Fibroblast of peridontal ligament (primary cell): ENCODE data around the gene BECN2.
A peak's percentile ranks its signal among the peaks of the same experiment; 100 is the strongest.
"Not testable (repeated sequence)": the region's sequence is repeated elsewhere in the genome, so short reads cannot be mapped to it uniquely, and the experiment has no call there.

Source experiments
- DNase-seq: peaks from one replicate; pipeline ENCODE4 v3.0.0-alpha.2; 2010; ENCODE audit errors: extremely low read depth

Gene BECN2

DNA sequence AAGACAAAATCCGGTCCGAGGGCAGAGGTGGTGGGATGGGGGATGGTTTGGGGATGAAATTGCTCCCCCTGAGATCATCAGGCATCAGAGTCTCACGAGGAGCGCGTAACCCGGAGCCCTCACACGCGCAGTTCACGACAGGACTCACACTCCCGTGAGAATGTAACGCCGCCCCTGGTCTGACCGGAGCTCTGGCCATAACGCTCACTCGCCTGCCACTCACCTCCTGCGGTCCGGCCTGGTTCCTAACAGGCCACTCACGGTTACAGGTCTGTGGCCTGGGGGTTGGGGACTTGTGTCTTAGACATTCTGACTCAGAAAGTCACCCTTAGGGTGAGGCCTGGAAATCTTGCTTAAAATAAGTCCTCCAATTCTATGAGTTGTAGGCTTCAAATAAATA is 21.5 kb downstream of the BECN2 start:
- no peak for DNase-seq

DNA sequence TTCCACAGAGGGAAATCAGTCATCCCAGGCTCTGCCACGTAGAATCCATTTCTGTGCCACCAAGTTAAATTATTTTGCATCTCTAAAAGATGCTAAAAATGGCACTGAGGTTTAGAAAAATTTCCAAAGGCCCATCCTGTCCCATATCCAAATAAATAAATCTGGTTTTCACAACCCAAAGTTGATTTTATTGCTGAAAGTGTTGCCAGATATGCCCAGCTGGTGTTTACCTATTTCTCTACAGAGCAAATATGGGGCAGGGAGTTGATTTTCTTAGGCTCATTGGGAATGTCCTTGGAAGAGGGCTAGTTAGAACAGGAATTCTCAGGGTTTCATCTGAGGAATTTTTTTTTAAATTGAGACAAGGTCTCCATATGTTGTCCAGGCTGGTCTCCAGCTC is 22.4 kb downstream of the BECN2 start:
- no peak for DNase-seq

DNA sequence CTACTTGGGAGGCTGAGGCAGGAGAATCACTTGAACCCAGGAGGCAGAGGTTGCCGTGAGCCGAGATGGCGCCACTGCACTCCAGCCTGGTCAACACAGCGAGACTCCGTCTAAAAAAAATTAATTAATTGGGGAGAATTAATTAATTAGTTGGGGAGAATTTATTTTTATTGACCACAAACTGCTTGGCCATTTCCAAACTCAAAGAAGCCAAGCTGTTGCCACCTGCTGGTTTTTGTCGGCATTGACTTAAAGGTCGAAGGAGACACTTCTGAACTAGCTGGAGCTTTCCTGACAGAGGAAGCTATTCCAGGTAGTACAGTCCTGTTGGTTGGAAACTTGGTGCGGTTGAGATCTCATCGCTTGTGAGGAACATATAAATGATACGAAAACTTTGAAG is 28.2 kb downstream of the BECN2 start:
- peak; percentile 50 for DNase-seq

DNA sequence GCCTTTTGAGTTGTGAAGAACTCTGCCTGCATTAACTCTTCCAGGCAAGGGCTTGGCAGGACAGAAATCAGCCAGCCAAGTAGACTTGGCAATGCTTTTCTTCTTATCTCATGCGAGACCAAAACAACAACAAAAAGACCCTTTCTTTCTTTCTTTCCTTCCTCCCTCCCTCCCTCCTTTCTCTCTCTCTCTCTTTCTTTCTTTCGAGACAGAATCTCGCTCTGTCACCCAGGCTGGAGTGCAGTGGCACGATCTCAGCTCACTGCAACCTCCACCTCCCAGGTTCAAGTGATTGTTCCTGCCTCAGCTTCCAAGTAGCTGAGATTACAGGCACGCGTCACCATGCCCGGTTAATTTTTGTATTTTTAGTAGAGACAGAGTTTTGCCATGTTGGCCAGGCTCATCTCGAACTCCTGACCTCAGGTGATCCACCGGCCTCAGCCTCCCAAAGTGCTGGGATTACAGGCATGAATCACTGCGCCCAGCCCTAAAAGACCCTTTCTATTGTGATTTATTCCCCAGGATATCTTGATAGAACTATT is 30.9 kb downstream of the BECN2 start:
- DNase-seq, result not testable (repeated sequence)

DNA sequence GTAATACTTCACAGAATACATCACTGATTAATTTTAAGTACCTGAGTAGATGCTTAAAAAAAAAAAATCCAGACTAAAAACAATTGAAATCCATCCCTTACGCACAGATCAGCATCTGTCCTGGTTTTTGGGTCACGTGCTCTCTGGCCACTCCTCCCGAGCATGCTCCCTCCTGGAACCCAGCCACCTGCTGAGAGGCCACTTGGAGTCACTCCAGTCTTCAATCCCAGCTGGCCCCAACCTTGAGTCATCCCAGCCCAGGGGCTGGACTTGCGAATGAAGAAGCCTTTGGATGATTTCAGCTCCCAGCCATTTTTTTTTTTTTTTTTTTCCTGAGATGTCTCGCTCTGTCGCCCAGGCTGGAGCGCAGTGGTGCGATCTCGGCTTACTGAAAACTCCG is 32.5 kb downstream of the BECN2 start:
- DNase-seq, result peak; percentile 56

DNA sequence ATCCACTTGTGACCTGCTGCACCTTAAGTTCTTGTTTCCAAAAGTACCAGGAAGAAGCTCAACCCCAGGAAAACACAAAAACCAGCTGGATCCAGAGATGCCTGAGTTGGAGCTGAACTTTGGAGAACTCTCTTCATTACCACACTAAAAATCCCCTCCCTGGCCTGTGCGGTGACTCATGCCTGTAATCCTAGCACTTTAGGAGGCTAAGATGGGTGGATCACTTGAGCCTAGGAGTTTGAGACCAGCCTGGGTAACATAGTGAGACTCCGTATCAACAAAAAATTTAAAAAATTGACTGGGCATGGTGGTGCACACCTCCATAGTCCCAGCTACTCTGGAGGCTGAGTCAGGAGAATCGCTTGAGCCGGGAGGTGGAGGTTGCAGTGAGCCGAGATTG is 35.2 kb downstream of the BECN2 start:
- DNase-seq, result no peak

DNA sequence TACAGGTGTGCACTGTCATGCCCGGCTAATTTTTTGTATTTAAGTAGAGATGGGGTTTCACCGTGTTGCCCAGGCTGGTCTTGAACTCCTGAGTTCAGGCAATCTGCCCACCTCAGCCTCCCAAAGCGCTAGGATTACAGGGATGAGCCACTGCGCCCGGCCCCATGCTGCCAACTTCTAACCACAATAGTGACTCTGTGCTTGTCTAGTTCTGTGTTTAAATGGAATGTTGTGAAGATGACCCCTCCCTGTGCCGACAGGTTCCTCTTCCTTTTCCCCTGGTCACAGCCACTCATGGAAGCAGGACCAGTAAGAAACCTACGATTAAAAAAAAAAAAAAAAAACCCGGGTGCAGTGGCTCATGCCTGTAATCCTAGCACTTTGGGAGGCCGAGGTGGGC is 36.6 kb downstream of the BECN2 start:
- no peak for DNase-seq

DNA sequence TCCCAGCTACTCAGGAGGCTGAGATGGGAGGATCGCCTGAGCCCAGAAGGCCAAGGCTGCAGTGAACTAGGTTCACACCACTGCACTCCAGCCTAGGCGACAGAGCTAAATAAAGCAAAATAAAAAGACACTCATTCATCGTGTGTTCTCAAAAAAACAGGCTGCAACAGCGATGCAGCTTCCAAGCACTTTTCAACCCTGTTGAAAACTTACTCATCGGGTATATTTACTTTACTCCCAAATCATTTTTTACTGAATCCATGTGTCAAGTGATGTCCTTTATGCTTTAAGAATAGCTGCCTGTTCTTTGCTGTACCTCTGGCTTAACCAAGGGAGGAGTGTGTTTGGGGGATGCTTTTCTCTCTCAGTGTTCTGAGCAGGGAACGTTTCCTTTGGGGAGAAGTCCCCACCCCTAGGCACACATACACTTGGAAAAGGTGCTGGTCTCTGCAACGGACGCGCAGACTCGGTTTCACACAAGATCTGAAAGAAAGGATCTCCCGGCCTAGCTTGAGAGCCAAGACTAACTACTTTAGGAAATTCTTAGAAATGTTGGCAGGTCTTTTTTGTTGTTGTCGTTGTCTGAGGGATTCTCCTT is 39.9 kb downstream of the BECN2 start:
- DNase-seq, result no peak

DNA sequence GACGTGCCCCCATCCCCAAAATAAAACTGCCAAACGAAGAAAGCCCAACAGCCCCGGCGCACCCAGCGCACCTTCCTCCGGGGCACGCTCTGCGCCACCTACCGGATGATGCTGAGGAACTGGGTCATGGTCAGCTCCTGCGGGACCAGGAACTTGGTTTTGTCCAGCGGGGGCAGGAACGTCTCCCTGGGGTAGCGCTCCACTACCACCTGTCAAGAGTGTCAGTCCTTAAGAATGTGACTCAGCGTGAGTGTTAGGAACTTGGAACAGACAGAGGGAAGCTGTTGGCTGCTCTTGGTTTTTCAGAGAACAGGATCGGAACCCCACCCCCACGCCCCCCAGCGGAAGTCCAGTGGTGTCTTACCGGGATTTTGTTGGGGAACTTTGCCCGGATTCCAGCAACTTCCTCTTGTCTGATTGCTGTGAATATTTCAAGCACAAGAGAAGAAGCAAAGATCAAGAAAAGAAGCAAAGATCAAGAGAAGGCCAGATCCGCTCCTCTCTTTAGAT is 40.9 kb downstream of the BECN2 start:
- peak; percentile 65 for DNase-seq

DNA sequence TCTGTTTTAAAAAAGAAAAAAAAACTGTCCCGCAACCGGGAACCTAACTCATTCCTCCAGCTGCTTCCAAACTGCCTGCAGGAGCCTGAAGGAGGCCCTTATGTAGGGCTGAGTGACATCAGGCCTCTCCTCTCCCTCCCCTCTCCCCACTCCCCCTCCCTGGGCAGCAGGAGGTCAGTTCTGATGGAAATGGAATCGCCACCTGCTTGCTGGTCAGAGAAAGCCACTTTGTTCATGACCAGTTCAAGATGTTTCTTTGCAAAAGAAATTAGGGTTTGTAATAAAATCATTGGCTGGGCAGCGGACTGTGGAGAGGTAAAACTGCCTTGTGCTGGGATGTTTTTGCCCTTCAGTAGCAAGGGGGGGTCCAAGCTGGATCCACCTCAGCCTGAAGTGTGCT is 41.5 kb downstream of the BECN2 start, which contains the start of gene MAP1LC3C:
Gene MAP1LC3C (minus strand): TSS at position 73 of the 400 bp plus-strand sequence. CDS start 90 bp downstream, outside the sequence.
- DNase-seq, result no peak

DNA sequence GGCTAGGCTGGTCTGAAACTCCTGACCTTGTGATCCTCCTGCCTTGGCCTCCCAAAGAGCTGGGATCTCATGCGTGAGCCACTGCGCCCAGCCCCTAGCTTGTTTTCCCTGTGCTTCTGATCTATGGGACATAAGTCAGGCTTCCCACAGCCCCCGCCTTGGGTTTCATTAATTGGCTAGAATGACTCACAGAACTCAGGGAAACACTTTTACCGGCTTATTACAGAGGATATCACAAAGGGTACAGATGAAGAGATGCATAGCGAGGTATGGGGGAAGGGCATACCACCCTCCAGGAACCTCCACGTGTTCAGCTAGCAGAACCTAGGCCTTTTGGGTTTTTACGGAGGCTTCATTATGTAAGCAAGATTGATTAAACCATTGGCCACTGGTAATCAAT is 42.9 kb downstream of the BECN2 start:
- no peak for DNase-seq

DNA sequence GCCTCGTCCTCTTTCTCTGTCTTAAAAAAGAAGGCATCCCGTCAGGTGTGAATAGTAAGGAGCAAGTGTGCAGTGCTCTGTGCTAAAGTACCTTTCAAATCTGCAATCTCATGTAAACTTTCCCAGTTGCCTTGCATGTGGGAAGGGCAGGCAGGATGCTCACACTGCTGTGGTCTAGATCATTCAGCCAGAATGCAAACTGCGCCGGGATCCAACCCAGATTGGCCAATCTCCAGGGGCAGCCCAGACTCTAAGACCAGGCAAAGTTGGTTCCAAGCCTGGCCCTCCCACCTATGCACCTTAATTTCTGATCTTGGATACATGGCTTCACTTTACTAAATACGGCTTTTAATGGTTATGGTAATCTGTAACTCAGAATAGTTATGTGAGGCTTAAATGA is 44.5 kb downstream of the BECN2 start:
- no peak for DNase-seq

DNA sequence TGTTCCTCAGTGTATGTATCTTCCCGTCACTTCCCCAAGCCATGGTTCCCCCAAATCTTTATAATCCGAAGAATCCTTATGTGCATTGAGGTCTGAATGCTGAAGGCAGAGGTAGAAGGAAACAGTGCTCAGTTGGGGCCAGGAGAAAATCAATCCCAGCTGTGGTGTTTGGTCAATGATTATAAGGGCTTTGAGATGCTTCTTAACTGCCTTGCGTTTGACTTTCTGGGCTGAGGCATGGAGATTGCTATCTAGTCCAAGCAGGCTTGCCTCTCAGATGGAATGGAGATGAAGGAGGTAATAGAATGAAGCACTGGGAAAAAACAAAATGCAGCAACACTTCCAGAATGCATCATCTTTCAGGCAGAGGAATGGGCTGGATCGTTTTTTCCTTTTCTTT is 44.9 kb downstream of the BECN2 start:
- peak; percentile 21 for DNase-seq

DNA sequence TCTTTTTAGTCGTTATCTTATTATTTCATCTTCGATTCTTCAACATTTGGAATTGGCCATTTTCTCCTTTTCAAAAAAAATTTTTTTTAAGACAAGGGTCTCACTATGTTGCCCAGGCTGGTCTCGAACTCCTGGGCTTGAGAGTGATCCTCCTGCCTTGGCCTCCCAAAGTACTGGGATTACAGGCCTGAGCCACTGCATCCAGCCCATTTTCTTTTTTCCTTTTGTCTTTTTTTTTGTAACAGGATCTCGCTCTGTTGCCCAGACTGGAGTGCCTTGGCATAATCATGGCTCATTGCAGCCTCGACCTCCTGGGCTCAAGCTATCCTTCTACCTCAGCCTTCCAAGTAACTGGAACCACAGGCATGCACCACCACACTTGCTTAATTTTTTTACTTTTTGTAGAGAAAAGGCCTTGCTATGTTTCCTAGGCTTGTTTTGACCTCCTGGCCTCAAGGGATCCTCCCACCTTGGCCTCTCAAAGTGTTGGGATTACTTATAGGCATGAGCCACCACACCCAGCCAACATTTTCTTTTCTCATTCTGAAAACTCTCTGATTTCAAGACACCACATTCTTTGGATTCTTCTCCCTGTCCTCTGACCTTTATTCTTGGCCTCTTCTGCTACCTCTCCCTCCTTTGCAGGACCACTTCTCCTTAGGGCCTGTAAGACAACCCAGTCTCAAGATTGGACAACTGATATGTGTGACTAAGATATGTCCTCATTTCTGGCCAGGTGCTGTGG is 47.4 kb downstream of the BECN2 start:
- DNase-seq, result no peak

DNA sequence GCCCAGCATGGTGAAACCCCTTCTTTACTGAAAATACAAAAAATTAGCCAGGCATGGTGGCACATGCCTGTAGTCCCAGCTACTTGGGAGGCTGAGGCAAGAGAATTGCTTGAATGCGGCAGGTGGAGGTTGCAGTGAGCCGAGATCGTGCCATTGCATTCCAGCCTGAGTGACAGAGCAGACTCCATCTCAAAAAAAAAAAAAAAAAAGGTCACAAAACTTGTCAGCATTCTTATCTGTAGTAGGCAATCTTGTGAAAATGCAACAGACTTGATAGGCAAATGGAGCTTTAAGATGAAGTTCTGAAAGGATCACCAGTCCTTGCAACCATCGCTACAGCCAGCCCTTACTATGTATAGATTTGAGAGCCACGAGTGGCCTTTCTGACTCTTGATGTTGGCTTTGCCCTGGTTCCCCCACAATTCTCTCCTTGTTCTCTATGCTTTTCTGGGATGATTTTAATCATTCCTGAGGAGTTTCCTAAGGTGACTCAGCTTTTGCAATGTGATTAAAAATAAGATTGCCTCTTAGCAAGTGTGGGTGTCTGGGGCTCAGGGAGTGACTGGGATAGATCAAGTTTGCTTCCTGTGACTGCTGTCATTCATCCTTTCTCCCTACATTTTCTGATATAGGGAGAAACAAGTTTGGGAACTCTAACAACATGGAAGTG is 48.4 kb downstream of the BECN2 start:
- DNase-seq, result no peak

DNA sequence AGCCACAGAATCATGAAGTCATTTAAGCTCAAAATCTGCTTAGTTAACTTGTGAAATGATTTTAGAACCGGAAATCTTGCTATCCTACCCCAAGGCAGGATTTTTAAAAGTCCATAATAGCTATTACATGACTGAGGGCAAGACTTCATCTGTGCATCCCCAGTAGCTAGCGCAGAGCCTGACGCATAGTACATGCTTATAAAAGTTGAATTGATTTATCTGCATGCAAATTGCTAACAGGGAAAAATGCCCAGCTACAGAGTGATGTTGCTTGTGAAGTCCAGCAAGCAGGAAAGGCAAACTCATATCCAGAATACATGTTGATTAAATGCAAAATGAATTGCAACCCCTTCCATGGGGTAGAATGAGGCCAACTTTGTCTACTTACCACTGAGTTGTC is 49.4 kb downstream of the BECN2 start:
- DNase-seq, result no peak
